Renal cortical epithelial cell (primary cell): ENCODE measurements around the gene ANKRD9. TPM values are rescaled to one million over a fixed set of nuclear protein-coding genes. Genes with fewer than 3 reads are reported as not detected.
A peak's percentile ranks its signal among the peaks of the same experiment; 100 is the strongest.
"Not testable (repeated sequence)": the region's sequence is repeated elsewhere in the genome, so short reads cannot be mapped to it uniquely, and the experiment has no call there.

ENCODE experiments used
- DNase-seq: peaks from one replicate; pipeline ENCODE4 v3.0.0-alpha.2; 2011; ENCODE audit warnings: low read depth
- total RNA-seq: library from RNA; depleted of rRNA; stranded (reverse); fragments of >200 nt; gene quantifications from 2 replicates; pipeline ENCODE4 v1.2.3, GENCODE V29; 2014

Gene ANKRD9
- total RNA-seq, 1 donor from 2014 or later = 54.4 TPM

GRCh38 chr14:102538602-102539543 is 29.3 kb upstream of the ANKRD9 start:
- no peak for DNase-seq

- no peak for DNase-seq
These were observed 28.5 kb upstream of the ANKRD9 start for GRCh38 chr14:102537981-102538601.

GRCh38 chr14:102532204-102532658 is 22.7 kb upstream of the ANKRD9 start:
- no peak for DNase-seq

DNA sequence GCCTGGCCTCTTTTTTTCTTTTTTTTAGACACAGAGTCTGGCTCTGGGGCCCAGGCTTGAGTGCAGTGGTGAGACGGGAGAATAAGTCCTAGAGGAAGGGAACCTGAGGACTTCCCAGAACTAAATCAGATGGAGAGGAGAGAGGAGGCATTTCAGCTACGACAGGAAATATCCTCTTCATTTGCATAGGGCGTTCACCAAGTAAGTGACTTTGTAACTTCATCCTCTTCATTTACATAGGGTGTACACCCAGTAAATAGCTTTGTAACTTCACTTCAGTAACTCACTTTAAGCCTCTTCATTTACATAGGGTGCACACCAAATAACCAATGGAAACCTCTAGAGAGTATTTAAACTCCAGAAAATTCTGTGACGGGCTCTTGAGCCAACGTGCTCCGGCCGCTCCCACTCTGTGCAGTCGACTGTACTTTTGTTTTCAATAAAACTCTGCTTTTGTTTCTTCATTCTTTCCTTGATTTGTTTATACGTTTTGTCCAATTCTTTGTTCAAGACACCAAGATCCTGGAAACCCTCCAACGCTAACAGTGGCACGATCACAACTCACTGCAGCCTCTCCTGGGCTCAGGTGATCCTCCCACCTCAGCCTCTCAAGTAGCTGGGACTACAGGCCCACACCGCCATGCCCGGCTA is 21.4 kb upstream of the ANKRD9 start:
- peak; percentile 22 for DNase-seq

DNA sequence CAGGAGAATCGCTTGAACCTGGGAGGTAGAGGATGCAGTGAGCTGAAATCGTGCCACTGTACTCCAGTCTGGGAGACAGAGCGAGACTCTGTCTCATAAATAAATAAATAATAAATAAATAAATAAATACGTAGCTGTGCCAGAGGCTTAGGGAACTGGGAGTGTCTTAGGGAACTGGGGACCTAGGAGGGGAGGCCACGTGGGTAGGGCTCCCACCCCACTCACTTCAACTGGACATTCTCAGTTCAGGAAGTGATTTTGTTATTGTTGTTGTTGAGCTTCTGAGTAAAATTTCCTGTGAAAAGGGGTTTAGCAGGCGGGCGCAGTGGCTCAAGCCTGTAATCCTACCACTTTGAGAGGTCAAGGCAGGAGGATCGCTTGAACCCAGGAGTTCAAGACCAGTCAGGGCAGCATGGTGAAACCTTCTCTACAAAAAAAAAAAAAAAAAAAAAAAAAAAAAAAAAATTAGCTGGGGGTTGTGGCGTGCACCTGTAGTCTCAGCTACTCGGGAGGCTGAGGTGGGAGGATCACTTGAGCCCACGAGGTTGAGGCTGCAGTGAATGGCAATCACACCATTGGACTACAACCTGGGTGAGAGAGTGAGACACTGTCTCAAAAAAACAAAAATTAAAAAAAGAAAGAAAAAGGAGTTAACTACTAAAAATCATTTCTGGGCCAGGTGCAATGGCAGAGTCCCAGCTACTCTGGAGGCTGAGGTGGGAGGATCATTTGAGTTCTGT is 19.0 kb upstream of the ANKRD9 start:
- DNase-seq = no peak

DNA sequence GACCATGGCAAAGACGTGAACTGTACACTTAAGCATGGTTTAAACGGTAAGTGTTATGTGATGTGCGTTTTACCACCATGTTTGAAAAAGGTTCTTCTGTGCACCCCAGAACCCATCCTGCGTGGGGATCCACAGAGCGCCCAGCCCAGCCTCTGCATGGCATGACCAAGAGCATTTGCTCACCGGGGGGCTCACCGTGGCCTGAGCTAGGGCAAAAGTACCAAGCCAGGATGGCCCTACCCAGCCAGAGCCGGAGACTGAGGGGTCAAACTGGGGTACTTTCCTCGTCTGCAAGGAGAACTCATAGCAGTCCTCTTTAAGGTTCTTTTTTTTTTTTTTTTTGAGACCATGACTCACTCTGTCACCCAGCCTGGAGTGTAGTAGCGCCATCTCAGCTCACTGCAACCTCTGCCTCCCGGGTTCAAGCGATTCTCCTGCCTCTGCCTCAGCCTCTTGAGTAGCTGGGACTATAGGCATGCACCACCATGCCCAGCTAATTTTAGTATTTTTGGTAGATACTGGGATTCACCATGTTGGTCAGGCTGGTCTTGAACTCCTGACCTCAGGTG is 16.4 kb upstream of the ANKRD9 start:
- peak; percentile 25 for DNase-seq

DNA sequence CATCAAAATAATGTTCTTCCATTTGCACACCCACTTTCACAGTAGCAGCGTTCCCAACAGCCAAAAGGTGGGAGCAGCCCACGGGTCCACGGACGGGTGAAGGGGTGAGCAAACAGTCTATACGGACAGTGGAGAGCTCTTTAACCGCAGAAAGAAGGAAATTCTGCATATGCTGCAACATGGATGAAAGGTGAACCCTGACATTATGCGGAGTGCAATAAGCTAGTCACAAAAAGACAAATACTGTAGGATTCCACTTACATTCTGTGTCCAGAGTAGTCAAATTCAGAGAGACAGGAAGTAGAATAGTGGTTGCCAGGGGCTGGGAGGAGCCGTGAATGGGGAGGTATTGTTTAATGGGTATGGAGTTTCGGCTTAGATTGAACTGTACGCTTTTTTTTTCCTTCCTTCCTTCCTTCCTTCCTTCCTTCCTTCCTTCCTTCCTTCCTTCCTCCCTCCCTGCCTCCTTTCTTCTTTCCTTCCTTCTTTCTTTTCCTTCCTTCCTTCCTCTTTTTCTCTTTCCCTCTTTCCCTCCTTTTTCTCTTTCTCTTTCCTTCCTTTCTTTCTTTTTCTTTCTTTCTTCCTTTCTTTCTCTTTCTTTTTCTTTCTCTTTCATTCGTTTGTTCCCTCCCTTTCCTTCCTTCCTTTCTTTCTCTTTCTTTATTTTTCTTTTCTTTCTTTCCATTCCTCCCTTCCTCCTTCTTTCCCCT is 15.8 kb upstream of the ANKRD9 start:
- peak; percentile 49 for DNase-seq

DNA sequence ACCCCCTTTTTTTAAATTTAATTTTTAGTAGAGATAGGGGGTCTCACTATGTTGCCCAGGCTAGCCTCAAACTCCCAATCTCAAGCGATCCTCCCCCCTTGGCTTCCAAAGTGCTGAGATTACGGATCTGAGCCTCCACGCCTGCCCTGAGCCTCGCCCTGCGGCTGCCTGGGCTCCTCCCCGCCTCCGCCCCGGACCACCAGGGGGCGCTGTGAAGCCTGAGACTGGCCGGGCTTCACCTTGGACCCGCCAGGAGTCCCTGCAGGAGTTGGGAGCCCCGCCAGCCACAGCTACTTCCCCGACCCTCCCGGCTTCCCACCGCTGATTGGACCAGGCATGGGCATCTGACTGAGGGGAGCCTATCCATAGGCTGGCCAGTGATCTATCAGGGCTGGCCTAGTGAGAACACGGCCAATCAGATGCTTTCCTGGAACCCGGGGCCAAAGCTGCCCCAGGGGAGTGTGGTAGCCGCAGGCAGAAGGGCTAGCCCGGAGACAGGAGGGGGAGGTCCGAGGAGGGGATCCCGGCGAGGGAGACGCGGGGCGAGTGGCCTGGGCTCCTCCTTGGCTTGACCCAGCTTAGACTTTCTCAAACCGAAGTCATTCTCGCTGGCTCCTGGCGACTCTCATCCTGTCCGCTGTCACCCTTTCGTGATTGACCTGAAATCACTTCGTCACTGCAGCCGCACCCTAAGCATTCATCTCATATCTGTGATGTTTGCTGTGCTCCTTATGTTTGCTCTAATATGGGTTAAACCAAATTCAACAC is 15.1 kb upstream of the ANKRD9 start:
- DNase-seq = peak; percentile 93

- DNase-seq = no peak
These were observed 14.2 kb upstream of the ANKRD9 start for GRCh38 chr14:102523569-102524450.

DNA sequence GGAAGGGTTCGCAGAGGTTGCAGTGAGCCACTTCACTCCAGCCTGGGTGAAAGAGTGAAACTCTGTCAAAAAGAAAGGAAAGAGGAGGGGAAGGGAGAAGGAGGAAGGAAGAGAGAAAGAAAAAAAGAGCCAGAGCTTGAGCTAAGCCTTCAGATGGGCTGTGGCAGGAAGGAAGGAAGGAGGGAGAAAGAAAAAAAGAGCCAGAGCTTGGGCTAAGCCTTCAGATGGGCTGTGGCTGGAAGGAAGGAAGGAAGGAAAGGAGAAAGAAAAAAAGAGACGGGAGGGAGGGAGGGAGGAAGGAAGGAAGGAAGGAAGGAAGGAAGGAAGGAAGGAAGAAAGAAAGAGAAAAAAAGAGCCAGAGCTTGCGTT is 13.6 kb upstream of the ANKRD9 start:
- no peak for DNase-seq

GRCh38 chr14:102519709-102520108 is 10.1 kb upstream of the ANKRD9 start:
- not testable (repeated sequence) for DNase-seq

- DNase-seq = no peak
These were observed 8.6 kb upstream of the ANKRD9 start for GRCh38 chr14:102518063-102518648.

DNA sequence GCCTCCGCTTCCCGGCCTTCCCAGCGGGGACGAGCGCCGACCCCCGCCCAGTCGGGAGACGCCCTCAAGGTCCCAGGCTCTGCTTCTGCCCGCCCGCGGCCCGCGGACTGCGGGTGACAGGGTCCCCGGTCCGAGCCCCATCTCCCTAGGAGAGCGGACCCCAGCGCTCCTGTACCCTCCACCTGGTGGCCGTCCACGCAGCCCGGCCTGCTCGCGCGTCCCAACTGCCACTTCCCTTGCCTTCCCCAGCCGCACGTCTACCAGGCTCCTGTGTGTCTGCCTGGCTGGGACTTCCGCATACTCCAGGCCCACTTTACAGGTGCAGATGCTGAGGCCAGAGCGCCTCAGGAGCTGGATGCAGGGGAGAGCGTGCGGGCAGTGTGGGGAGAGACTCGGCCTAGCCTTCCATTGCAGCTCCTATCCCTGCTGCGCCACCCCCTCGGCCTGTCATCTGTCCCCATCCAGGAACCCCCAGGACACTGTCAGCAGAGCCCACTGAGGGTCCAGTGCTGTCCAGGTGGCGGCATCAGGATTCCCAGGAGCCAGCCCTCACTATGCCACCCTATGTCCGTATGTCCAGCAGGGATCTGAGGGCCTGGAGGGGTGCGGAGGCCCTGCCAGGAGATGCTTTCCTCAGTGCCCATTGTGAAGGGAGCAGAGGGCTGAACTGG is 8.0 kb upstream of the ANKRD9 start:
- no peak for DNase-seq

GRCh38 chr14:102516531-102517391 is 7.2 kb upstream of the ANKRD9 start:
- no peak for DNase-seq

DNA sequence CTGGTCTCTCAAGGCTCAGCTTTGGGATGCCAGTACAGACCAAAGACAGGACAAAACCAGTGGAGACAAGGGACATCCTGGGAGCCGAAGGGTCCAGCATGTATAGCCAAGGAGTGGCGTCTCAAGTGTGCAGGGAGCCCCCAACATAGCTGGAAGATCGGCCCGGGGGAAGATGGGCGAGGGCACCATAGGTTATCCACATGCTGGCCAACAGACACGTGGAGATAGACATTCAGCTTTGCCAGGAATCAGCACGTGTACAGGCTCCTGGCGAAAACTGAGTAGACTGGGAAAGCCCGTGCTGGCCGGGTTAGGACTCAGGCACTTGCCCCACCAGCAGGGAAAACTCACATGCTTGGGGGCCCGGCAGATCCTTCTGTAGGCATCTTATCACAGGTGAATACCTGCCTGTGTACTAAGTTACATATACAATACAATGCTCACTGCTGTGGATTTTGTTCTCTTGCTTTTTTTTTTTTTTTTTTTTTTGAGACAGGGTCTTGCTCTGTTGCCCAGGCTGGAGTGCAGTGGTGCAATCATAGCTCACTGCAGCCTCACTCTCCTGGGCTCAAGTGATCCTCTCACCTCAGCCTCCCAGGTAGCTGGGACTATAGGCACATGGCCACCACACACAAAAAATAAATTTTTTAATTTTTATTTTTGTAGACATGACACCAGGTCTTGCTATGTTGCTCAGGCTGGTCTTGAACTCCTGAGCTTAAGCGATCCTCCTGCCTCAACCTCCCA is 5.6 kb upstream of the ANKRD9 start:
- no peak for DNase-seq
